GM18526 (cell line): ENCODE data around the gene SLC2A10.

Experiments
- POLR2A ChIP-seq: IDR thresholded peaks from 3 replicates; pipeline ENCODE4 v1.6.1; 2011; ENCODE audit not compliant: insufficient read length; ENCODE audit errors: extremely low read depth

The SLC2A10 gene

GRCh38 chr20:46758929-46759669 lies 49.6 kb downstream of the SLC2A10 start:
- no peak for TF ChIP-seq POLR2A

DNA sequence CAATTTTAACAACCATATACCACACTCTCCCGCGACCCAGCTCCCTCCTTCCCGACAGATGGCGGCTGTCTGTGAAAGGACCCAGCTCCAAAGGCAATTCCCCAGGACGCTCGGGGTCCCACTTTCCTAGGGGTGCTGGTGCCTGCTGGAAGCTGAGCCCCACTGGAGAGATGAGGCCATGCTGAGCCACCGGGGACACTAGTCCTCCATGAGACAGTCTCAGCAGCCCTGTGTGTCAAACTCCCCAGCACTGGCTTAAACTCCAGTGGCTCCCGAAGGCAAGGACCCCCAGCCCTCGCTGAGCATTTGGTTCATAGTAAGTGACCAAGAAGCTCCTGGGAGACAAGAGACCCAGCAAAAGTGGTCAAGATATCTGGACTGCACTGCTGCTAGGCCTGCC lies 52.1 kb downstream of the SLC2A10 start:
- TF ChIP-seq POLR2A, result no peak

DNA sequence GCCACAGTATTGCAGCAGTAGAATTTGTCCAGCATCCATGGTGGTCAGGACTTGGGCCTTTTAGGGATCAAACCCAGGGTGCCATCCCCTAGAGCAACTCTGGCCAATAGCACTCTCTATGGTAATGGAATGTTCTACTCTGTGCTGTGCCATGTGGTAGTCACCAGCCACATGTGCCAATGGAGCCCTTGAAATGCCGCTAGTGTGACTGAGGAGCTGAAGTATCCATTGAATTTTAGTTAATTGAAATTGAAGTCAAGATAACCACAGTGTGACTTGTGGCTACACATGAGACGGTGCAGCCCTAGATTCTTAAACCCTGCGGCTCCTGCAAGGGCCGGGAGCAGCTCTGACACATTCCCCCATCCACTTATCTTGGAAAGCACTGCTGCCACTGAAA lies 54.6 kb downstream of the SLC2A10 start:
- no peak for TF ChIP-seq POLR2A

- no peak for TF ChIP-seq POLR2A
Measured at GRCh38 chr20:46765506-46766120, 56.2 kb downstream of the SLC2A10 start.

GRCh38 chr20:46767127-46767761 lies 57.8 kb downstream of the SLC2A10 start:
- TF ChIP-seq POLR2A, result no peak

GRCh38 chr20:46770330-46771194 lies 61.1 kb downstream of the SLC2A10 start:
- no peak for TF ChIP-seq POLR2A

DNA sequence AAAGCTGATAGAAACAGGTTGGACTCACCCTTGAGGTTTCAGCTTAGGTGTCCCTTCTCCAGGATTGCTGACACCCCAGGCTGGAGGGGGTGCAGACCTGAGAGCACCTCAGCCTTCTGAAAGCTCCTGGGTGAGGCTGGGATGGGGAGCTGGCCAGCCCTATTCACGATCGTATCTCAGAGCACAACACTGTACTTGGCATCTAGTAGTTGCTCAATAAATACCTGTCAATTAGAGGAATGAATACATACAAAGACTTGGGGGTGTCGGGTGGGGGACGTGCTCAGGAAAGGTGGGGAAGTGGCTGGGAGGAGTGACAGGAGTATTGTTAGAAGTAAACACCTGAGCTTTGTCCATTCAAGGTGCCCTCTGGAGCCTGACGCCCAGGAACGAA lies 61.7 kb downstream of the SLC2A10 start:
- no peak for TF ChIP-seq POLR2A

GRCh38 chr20:46772901-46773300 lies 63.5 kb downstream of the SLC2A10 start:
- no peak for TF ChIP-seq POLR2A

DNA sequence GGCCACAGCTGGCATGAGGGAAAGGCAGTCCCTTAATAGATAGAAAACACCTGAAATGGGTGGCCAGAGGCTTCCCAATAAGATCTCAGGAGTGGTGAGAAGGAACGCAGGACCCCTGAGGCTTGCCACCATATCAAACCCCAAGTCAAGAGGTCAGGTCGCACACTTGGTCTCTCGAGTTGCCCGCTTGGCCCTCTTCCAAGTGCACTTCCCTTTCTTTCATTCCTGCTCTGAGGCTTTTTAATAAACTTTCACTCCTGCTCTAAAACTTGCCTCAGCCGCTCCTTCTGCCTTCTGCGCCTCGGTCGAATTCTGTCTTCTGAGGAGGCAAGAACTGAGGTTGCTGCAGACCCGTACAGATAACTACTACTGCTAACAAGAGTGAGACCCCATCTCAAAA lies 64.2 kb downstream of the SLC2A10 start:
- TF ChIP-seq POLR2A, result no peak

DNA sequence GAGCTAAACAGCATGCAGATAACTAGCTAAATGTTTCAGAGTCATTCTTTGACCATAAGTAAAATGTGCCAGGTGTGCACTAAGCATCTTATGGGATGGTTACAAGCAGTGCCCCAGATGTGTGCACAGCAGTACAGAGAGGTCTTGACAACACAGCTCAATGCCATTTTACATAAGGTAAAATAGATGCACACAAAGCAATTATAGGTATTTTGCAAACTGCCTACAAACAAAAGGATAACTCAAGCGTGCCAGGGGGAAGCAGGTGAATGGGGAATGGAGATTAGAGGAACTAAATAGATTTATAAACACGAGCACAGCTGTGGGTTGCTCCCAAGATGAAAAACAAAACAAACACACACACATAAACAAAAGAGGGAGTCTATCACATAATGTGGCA lies 64.8 kb downstream of the SLC2A10 start:
- no peak for TF ChIP-seq POLR2A

DNA sequence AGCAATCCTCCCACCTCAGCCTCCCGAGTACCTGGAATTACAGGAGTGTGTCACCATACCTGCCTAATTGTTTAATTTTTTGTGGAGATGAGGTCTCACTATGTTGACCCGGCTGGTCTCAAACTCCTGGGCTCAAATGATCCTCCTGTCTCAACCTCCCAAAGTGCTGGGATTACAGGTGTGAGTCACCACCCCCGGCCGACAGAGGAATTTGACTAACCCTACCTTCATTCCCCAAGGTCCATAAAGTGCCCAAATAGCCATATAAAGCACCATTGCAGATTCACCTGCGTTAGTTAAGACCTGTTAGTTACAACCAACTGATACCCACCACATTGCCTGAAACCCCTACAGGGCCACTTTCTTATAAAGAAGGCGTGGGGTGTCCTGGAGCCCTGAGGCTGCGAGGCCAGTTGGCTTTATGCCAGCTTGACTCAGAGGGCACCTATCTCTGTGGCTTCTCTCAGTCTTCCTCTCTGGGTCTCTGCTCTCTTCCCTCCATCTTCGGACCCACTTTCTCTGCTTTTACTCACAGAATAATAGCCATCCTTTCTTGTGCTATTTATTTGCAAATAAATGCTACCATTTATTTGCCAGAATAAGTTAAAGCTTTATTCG lies 65.6 kb downstream of the SLC2A10 start:
- TF ChIP-seq POLR2A, result no peak

- TF ChIP-seq POLR2A, result no peak
Measured at GRCh38 chr20:46775806-46776205, 66.4 kb downstream of the SLC2A10 start.

- no peak for TF ChIP-seq POLR2A
Measured at GRCh38 chr20:46777331-46777730, 67.9 kb downstream of the SLC2A10 start.

DNA sequence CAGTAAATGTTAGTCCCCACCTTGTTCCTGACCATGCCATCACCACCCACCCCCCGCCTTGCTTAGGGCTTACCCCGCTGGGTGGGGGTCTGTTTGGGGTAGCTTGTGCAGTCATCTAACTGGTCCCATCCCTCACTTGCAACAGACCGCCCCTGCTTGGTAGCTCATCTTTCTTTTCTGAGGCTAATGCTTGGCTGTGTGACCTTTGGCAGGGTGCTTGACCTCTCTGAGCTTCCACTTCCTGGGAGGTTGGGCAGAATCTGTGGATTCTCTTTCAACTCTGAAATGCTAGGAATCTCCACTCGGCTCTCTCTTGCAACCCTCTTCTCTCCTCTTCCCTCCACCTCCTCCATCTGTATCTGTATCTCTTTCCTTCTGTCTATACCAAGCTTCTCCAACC lies 70.4 kb downstream of the SLC2A10 start:
- TF ChIP-seq POLR2A, result no peak

DNA sequence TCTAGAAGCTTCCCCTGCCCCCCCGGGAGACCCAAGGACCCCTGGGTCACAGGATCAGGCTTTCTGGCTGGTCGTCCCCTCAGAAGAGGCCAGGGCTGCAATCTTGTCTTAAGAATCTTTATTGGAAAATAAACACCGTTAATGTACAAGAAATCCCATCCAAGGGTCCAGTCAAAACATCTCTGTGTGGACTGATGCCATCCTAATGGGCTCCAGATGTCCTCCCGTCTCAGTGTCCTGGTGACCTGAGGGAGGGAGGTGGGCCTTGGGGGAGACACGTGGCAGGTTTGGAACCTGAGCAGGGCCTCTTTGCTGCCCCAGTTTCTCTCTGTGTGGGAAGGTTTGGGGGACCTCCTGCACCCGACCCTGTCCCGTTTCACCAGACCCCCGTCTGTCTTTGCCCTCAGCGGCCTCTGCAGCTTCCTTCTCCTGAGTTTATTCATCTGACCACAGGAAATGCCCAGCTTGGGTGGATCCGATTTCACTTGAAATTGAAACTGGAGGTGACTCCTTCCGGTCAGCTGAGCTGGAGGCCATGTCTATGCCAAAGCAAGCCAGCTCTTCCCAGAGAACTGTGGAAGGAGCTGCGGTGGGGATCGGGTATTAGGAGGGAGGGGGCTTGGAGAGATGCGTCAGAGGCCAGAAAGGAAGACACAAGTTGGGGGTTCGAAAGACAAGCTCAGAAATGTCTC lies 75.1 kb downstream of the SLC2A10 start:
- no peak for TF ChIP-seq POLR2A
